GM12865 (cell line): Measurements from ENCODE around the gene CYP2W1.
"Not testable (repeated sequence)": the region's sequence is repeated elsewhere in the genome, so short reads cannot be mapped to it uniquely, and the experiment has no call there.

ENCODE experiments used
- DNase-seq: peaks from one replicate; pipeline ENCODE4 v3.0.0; 2010; ENCODE audit warnings: low read depth
- H3K4me3 ChIP-seq: 2 replicates; pipeline ENCODE4 v1.5.1; 2011; ENCODE audit warnings: mild to moderate bottlenecking, low read depth, low read length, control low read depth
- CTCF ChIP-seq: IDR thresholded peaks from 2 replicates; pipeline ENCODE4 v1.5.1; 2011; ENCODE audit warnings: low read length, control low read depth, low read depth, inconsistent platforms; ENCODE audit not compliant: insufficient read depth; ENCODE audit errors: missing control alignments

Gene CYP2W1

GRCh38 chr7:958221-959200 is 24.5 kb upstream of the CYP2W1 start:
- TF ChIP-seq CTCF = no peak
- H3K4me3 ChIP-seq = no peak overlapping the region
- no peak for DNase-seq

- DNase-seq = no peak
- H3K4me3 ChIP-seq = no peak overlapping the region
- TF ChIP-seq CTCF = no peak
Observed at GRCh38 chr7:959271-959670, 23.7 kb upstream of the CYP2W1 start.

- not testable (repeated sequence) for H3K4me3 ChIP-seq, DNase-seq
Observed at GRCh38 chr7:959740-960139, 23.2 kb upstream of the CYP2W1 start.

DNA sequence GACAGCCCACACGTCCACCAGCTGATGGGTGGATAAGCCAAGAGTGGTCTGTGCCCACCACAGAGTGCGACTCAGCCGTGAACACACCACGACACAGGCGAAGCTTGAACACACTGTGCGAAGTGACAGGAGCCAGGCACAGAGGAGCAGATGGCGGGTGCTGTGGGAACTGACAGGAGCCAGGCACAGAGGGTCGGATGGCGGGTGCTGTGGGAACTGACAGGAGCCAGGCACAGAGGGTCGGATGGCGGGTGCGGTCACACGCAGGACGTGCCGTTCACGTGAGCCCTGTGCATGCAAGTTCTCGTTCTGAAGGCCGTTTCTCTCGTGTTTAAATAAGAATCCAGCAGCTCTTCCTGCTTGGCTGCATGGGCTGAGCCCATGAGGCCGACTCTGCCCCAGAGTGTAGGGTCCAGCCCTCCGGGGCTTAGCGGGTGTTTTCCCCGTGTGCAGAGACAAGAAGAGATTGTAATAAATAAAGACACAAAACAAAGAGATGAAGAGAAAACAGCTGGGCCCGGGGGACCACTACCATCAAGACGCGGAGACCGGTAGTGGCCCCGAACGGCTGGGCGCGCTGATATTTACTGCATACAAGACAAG is 22.6 kb upstream of the CYP2W1 start:
- H3K4me3 ChIP-seq = no peak overlapping the region
- TF ChIP-seq CTCF = no peak
- DNase-seq = no peak

- DNase-seq, H3K4me3 ChIP-seq: not testable (repeated sequence)
Observed at GRCh38 chr7:960972-961371, 22.0 kb upstream of the CYP2W1 start.

- H3K4me3 ChIP-seq = no peak overlapping the region
- no peak for DNase-seq
- TF ChIP-seq CTCF = no peak
Observed at GRCh38 chr7:961546-962400, 21.2 kb upstream of the CYP2W1 start.

DNA sequence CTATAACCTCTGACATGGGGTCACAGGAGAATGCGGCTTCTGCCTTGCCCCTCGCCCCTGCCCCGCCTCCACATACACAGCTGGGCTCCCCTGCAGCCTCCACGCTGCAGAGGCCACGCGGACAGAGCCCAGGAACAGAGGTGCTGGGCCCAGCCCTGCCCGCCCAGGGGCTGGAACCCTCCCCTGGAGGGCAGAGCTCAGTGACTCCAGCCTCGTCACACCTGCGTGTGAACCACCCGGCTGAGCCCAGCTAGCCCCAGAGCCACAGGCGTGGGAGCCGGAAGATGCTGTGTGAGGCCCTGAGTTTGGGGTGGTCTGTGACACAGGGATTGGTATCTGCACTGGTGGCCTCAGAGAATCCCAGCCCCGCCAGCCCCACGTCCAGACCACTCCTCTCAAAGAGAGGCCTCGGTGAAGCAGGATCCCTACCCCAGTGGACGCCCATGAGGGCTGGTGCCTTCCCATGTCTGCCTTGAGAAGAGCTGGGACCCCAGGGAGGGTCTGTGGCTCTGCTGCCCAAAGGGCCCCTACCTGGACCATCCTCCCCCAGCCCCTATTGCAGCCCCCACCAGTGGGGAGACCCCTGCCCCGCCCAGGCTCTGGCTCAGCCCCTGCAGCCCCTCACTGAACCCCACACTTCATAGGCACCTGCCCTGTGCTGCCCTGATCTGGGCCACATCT is 20.4 kb upstream of the CYP2W1 start:
- H3K4me3 ChIP-seq = no peak overlapping the region
- DNase-seq = no peak
- no peak for TF ChIP-seq CTCF
